GM18873 (cell line): ENCODE measurements around the gene NADK.

Source experiments
- ATAC-seq: cut with Tn5 transposase; IDR thresholded peaks from one replicate; pipeline ENCODE4 v1.9.1; 2021; ENCODE audit warnings: mild to moderate bottlenecking, moderate library complexity, moderate number of reproducible peaks; ENCODE audit not compliant: unreplicated experiment, low FRiP score

NADK gene, protein sequence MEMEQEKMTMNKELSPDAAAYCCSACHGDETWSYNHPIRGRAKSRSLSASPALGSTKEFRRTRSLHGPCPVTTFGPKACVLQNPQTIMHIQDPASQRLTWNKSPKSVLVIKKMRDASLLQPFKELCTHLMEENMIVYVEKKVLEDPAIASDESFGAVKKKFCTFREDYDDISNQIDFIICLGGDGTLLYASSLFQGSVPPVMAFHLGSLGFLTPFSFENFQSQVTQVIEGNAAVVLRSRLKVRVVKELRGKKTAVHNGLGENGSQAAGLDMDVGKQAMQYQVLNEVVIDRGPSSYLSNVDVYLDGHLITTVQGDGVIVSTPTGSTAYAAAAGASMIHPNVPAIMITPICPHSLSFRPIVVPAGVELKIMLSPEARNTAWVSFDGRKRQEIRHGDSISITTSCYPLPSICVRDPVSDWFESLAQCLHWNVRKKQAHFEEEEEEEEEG

DNA sequence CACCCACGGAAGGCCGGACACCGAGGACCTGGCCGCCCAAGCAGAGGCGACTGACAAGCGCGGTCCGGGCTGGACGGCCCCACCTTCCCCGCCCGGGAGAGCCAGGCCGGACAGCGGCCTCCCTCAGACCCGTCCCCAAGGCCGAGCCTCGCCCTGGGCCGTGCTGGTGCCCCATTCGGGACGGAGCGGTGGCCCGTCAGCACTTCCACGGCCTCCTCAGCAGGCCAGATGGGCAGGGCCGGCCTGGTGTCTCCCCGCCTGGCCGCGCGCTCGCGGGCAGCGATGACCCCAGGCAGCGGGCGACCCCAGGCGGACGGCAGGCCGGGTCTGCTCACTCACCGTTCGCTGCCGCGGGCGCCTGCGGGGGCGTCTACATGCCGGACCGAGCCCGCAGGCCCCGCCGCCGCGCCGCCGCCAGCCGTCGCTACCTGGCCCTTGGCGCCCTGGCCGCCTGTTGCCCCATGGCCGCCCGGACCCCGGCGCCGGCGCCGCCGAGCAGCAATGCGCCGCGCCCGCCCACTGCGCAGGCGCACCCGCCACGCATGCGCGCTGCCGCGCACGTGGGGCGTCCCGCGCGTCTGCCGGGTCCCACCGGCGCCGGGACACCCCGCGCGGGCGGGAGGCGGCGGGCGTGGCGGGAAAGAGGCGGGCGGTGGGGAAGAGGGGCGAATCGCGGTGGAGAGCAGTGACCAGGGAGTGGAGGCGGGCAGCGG lies at the start of gene NADK:
TSS of gene NADK (minus strand) at position 521 of the 713 bp plus-strand sequence. CDS start 13,064 bp downstream, outside the sequence.
- peak; percentile 14 for ATAC-seq

DNA sequence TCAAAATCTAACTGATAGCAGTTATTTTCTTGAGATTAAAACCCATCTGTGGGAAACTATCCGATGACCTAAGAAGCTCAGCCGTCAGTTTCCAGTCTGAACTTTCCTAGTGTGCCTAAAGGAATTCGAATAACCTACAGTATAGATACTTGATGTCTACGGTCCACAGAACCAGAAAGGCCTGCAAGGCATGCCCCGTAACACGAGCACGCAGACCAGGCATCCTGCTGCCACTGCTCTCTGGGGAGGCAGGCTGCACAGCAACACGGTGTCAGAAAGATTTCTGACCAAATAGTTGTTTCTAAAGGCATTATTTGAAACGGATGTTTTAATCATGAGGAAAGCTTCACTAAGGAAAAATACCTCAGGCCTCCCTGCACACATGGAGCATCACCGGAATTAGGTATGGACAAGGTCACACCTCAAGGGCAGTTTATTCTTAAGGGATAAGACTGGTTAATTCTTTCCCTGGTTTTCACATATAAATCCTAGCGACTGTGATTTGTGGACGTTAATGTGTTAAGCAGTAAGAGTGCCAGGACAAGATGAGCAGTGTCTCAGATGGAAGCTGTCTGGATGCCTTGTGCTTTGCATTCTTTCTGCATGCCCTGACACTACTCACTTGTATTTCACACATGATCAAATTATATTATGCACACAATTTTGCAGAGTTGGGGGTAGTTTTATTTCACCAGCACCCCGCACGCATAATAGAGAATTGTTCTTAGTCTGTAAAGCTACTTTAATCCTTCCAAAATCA lies 49.0 kb upstream of the NADK start:
- no peak for ATAC-seq

DNA sequence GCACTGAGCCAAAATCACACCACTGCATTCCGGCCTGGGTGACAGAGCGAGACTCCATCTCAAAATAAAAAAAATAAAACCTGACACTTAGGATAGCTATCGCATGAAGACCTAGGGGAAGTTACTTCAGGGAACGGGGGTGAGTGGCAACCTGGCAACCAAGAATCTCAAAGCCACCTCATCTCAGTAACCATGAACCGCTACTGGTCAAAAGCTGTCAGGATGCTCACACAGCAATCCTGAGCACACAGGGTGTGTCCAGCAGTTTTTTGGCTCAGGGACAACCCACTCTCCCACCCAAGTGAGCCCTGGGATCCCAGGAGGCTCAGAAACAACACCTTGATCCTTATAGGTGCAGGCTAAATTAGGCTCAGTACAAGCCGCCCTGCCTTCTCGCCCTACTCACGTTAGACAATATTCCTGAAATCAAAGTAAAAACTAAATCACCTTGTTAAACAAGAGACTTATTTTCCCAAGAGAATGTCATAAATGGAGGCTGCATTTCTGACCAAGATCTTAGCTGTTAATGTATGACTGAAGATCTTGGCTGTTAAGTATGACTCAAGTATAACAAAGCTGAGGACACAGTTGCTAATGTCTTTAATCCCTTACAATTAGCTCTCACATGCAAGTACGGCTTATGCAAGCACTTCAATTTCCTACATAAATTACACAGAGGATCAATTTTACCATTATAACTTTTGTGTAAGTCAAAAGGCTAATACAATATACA lies 48.3 kb upstream of the NADK start:
- no peak for ATAC-seq

DNA sequence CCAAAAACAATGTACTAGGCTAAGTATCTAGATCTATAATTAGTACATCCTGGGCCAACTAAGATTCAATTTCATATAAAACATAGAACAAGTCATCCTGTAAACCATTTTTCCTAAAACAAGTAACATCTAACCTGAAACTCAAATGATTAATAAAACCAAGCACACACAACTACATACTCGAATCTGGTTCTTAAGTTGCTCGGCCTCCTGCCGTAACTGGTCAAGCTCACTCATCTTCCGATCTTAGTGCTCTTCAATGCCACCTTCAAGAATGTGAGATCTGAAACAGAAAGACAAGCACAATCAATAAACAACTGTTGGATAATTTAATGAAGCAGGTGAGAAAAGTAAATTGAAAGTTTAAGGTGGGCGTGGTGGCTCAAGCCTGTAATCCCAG lies 46.9 kb upstream of the NADK start:
- ATAC-seq, result no peak

DNA sequence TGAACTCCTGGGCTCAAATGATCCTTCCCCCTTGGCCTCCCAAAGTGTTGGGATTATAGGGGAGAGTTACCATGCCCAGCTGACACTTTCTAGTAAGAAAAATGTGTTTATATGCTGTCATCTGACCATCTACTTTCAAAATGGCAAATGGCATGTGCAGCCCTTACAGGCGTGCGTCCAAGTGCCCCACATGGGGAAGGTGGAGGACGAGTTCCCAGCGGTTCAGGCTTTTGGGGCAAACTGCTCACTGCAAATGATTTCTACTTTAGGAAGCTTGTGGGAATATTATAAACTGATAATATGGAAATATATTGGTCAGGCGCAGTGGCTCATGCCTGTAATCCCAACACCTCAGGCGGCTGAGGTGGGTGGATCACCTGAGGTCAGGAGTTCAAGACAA lies 41.5 kb upstream of the NADK start:
- ATAC-seq, result no peak

DNA sequence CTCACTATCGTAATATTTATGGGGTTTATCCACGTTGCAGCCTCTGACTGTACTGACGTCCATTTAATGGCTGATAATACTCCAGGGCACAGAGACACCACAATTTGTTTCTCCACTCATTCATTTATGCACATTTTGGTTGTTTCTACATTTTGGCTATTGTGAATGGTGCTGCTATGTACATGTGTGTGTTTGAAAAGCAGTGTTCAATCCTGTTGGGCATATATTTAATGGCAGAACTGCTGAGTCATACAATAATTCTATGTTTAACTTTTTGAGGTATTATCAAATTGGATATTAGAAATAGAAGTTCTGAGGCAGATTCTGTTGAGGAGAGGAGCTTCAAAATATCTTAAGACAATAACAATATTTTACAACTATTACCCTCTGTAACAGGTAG lies 39.0 kb upstream of the NADK start:
- ATAC-seq, result no peak

DNA sequence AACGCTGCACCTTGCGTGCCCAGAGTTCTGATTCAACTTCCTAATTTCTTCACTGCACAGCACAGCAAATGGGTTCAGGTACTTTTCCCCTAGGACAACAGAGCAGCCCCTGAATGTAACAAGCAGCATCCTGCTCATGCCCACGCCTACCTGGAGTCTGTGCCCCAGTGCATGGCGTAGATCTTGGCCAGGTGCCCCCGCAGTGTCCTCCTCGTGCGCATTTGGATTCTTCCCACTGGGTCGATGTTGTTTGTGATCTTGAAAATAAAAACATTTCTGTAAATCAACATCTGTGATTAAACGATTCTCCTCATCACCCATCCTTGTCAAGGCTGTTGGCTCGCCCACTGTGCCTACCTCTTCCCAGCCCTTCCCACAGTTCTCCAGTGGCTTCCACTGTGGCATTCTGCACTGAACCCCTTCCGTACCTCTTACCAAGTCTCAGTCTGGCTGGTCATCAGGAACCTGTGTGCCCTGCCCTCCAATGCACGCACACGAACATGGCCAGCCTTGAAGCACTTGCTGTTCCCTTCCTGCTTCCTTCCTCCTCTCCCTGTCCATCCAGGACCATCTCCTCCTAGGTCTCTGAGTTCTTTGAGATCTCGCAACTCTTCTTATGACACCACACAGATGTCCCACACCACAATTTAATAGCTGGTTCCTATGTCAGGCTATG lies 37.5 kb upstream of the NADK start:
- ATAC-seq, result no peak

DNA sequence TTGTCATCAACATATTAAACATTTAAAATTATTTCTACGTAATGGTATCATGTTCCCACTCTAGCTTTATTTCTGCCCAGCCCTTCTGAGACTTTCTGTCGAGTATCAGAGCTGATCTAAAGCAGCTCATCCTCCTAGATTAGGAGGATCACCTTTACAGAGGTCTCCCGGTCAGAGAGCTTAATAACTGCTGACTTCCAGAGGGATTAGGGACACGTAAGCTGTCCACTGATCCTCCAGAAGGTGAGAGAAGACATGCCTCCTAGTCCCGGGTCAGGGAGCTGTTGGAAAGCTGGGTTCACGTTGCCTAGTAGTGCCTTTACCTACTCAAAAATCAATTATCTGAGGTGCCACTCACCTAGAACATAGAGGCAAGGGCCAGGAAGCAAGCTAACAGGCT lies 31.2 kb upstream of the NADK start:
- ATAC-seq, result no peak

DNA sequence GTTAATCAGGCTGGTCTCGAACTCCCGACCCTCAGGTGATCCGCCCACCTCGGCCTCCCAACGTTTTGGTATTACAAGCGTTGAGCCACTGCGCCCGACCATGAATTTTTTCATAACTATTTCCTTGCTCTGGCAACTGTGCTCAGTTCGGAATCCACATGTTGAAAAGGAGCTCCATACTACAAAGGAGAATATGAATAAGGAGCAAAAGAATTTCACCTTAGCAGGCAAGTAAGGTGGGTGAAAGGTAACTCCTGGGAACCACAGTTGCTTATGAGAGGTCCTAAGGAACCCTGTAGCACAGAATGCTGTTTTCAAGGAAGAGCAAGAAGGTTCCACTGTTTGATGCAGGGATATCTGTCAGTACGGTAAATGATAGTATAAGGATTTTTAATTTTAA lies 29.9 kb upstream of the NADK start:
- ATAC-seq, result no peak

DNA sequence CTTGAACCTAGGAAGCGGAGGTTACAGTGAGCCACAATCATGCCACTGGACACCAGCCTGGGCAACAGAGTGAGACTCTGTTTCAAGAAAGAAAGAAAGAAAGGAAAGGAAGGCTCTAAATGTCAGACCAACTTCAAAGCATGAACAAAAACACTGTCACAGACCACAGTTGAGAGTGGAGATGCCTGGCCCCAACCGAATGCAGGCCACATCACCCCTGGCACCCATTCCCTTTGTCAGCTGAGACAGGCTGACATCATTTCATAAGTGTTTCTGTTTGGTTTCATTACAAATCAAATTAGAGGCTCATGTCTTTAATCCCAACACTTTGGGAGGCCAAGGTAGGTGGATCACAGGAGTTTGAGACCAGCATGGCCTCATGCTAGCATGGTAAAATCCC lies 28.6 kb upstream of the NADK start:
- no peak for ATAC-seq

DNA sequence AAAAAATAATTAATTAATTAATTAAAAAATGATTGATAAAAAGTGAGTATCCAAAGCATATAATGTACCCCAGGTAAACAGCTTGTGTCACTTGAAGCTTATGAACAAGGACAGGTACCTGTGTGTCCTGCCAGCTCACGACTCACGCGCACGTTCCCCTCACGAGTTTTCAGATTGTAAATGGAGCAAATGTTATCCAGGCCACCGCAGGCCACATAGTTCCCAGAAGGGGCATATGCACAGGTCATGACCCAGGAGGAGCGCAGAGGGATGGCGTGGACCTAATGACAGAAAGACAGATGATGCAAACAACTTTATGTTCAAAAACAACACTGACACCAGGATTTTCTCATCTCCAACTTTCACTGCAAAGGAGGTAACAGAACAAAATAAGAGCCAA lies 26.0 kb upstream of the NADK start:
- ATAC-seq, result no peak

DNA sequence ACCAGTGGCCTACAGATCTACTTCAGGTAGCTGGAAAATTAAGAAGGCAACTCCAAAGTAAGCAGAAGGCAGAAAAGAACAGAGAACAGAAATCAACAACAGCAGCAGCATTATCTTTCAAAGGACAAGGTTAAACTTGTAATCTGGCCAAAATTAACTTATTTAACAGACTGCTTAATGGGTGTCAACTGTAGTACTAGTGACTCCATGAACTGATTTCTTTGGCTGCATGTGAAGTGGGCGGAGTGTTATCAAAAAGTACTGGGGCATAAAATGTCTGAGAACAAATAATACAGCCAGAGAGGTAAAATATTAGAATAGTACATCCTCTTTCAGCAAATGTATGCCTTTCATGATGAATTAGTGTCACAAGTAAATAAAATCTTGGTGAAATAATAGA lies 24.6 kb upstream of the NADK start:
- no peak for ATAC-seq

DNA sequence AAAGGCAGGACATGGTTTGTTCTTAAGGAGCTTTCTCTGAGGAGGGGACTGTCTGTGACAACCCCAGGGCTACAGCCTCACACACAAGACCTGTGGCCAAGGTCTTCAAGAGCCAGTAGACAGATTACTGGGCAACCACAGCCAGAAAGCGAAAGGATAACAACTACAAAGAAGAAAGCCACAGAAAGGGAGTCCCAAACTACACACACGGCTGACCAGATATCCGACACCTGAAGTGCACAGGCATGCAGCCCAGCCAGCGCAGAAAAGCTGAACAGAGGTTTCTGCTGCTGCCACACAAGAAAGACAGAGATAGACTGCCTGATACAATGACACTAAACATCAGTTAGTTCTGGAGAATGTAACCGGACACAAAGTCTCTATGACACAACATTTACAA lies 21.4 kb upstream of the NADK start:
- ATAC-seq, result no peak

DNA sequence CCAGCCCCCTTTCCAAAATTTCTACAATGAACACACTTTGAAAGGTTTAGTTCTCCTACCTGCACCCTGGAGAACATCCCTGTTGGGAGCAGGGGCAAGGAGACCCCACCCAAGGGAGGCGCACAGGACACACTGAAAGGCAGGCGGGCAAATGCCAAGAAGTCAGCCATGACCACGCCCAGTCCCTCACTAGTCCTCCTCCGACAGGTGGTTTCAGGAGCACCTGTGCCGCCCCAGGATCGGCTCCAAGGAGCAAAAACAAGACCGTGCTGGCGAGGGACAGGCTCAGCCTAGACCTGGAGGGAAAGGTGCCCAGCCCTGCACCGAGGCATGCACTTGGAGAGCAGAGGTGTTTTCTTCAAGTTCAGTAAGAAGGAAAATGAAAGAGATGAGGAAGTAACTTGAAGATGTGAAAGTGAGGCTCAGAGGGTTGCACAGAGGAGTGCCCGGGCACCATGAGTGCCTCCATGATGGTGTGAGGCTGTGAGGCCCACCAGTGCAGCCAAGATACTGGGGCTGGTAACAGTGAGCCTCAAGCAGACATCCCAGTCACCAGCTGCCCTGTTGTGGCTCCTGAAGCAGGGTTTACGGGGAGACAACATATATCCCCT lies 19.6 kb upstream of the NADK start:
- no peak for ATAC-seq

DNA sequence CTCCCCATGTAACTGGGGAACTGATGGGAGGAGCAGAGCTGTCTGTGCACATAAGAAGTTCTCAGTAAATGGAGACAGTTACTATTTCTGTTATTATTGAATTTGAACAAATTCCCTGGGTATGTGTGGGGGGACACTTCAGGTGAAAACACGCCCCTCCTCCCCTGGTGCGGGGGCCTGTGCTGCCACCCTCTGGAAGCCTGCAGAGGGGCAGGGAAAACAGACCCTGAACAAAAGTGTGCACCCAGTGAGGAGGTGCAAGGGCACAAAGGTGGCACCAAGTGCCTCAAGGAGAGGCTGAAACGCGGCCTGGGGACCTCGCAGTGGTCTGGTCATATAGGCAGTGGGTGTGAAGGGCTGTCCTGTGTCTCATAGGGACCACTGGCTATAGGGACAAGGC lies 18.2 kb upstream of the NADK start:
- no peak for ATAC-seq

DNA sequence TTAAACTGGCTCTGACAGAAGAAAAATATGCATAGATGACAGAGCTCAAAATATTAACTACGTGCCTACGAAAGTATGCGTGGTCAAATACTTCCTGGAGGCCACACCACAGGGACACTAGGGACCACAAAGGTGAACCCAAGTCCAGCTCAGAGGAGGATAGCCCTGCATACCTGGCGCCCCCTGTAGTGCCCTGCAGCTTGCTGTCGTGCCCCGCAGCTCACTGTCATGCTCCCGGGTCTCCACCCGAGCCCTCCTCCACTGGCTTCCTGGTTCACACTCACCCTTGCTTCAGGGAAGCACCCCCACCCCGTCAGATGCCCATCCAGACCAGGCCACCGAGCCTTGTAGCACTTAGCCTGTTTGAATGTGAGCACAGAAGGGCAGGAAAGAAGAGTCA lies 16.7 kb upstream of the NADK start:
- ATAC-seq, result no peak

DNA sequence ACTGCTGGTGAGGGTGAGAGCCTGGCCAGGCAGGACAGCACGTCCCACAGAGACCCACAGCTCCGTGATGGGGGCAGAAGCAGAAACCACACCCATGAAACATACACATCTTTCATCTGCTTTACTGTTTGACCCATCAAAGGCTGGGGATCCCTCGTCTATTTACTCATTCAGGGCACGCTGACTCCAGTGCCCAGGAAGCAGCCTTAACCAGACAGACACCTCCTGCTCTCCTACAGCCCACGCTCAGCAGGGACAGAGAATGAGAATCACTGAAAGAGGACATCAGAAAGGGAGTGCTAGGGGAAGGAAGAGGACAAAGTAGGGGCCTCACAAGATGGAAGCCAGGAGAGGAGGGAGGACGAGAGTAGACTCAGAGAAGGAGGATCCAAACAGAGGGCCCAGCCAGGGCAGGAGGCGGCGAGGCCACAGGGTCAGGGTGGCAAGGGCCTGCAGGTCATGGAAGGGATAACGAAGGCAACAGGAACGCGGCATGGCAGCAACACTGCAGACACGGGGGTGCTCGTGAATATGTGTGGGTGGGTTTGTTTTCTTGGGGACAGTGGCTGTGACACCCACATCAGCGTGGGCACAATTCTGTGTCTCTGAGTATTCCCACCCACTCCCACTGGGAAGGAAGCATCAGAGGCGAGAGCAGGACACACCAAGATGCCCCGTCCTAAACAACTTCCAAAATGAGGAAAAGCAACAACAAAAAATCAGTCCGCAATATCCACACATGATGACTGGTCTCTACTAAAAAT lies 15.4 kb upstream of the NADK start:
- no peak for ATAC-seq

DNA sequence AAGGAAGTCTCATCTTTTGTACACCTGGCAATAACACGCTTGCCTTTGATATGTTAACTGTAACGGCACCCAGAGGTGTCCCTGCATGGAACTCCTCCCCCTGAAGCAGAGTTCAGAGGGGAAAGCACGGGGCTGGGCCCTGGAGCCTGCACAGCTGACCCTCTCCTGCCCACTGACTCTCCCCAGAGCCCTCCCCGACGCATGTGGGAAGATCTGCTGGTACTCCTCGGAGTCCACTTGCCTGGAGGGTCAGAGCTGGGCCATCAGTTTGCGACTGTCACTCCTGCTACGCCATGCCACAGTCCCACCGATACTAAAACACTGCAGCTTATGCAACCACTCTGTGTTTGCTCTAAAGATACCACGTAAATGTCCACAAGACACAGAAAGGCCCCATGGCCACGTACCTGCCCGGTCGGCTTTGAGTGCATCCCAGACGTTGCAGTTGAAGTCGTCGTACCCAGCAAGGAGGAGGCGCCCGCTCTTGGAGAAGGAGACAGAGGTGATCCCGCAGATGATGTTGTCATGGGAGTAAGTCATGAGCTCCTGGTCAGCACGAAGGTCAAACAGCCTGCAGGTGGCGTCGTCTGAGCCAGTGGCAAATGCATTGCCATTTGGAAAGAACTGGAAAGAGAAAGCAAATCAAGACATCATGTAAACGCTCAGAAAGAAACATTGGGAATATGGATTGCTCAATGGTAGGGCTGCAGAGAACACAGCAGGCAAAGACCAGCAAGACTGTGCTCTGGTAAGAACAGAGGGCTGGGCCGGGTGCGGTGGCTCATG lies 10.6 kb upstream of the NADK start:
- no peak for ATAC-seq
